Ishikawa (cell line): ENCODE measurements around the gene MEDAG.

ENCODE experiments used
- CEBPB ChIP-seq: IDR thresholded peaks from 2 replicates; pipeline ENCODE4 v1.6.1; 2012
- CREB1 ChIP-seq: IDR thresholded peaks from 2 replicates; pipeline ENCODE4 v1.6.1; 2012; ENCODE audit warnings: low read depth
- EGR1 ChIP-seq: IDR thresholded peaks from 2 replicates; pipeline ENCODE4 v1.6.1; 2012
- EP300 ChIP-seq: IDR thresholded peaks from 2 replicates; pipeline ENCODE4 v1.6.1; 2012; ENCODE audit warnings: borderline replicate concordance
- FOXM1 ChIP-seq: IDR thresholded peaks from 2 replicates; pipeline ENCODE4 v1.6.1; 2012; ENCODE audit warnings: low read depth, borderline replicate concordance
- MAX ChIP-seq: IDR thresholded peaks from 2 replicates; pipeline ENCODE4 v1.6.1; 2012
- NFIC ChIP-seq: IDR thresholded peaks from 2 replicates; pipeline ENCODE4 v1.6.1; 2012
- RAD21 ChIP-seq: IDR thresholded peaks from 2 replicates; pipeline ENCODE4 v1.6.1; 2012; ENCODE audit warnings: low read depth
- REST ChIP-seq: IDR thresholded peaks from 2 replicates; pipeline ENCODE4 v1.6.1; 2012; ENCODE audit warnings: low read depth, mild to moderate bottlenecking
- TAF1 ChIP-seq: IDR thresholded peaks from 2 replicates; pipeline ENCODE4 v1.6.1; 2012; ENCODE audit warnings: low read depth, mild to moderate bottlenecking
- TCF12 ChIP-seq: IDR thresholded peaks from 2 replicates; pipeline ENCODE4 v1.6.1; 2012; ENCODE audit warnings: low read depth
- TEAD4 ChIP-seq: IDR thresholded peaks from 2 replicates; pipeline ENCODE4 v1.6.1; 2012
- USF1 ChIP-seq: IDR thresholded peaks from 2 replicates; pipeline ENCODE4 v1.6.1; 2012
- YY1 ChIP-seq: IDR thresholded peaks from 2 replicates; pipeline ENCODE4 v1.6.1; 2012; ENCODE audit warnings: low read depth
- ZBTB7A ChIP-seq: IDR thresholded peaks from 2 replicates; pipeline ENCODE4 v1.6.1; 2012; ENCODE audit warnings: low read depth

The MEDAG gene

GRCh38 chr13:30965380-30965779 lies 59.3 kb downstream of the MEDAG start:
- TF ChIP-seq TCF12 (no peak), USF1 (no peak), NFIC (no peak), EP300 (no peak), ZBTB7A (no peak), REST (no peak), TAF1 (no peak), CEBPB (no peak), MAX (no peak), TEAD4 (no peak), EGR1 (no peak), RAD21 (no peak), YY1 (no peak), CREB1 (no peak), FOXM1 (no peak)

- TF ChIP-seq FOXM1 (no peak), REST (no peak), EP300 (no peak), TEAD4 (no peak), EGR1 (no peak), TAF1 (no peak), RAD21 (no peak), MAX (no peak), USF1 (no peak), YY1 (no peak), CREB1 (no peak), TCF12 (no peak), ZBTB7A (no peak), NFIC (no peak), CEBPB (no peak)
These were observed 60.0 kb downstream of the MEDAG start for GRCh38 chr13:30966101-30966500.

GRCh38 chr13:30968846-30969245 lies 62.8 kb downstream of the MEDAG start:
- TF ChIP-seq CREB1 (no peak), MAX (no peak), EP300 (no peak), TAF1 (no peak), NFIC (no peak), ZBTB7A (no peak), FOXM1 (no peak), REST (no peak), CEBPB (no peak), EGR1 (no peak), USF1 (no peak), RAD21 (no peak), TCF12 (no peak), TEAD4 (no peak), YY1 (no peak)

GRCh38 chr13:30971575-30971974 lies 65.5 kb downstream of the MEDAG start:
- TF ChIP-seq TEAD4 (no peak), ZBTB7A (no peak), EGR1 (no peak), FOXM1 (no peak), RAD21 (no peak), CEBPB (no peak), YY1 (no peak), USF1 (no peak), EP300 (no peak), REST (no peak), MAX (no peak), CREB1 (no peak), TCF12 (no peak), NFIC (no peak), TAF1 (no peak)
